Heart right ventricle (tissue), 16 donors: Measurements from ENCODE around the gene BNC2. TPM values are rescaled to one million over a fixed set of nuclear protein-coding genes. Genes with fewer than 3 reads are reported as not detected.

ENCODE experiments used
- ATAC-seq, 8 donors: fragments of 200-7000 bp; cut with Tn5 transposase; one replicate each; pipeline ENCODE4 v1.9.1; 2020; ENCODE audit warnings: mild to moderate bottlenecking in 8 of 8, moderate library complexity in 8 of 8, moderate number of reproducible peaks in 1 of 8
- DNase-seq, 2 donors: peaks; one replicate each; pipeline ENCODE4 v3.0.0-alpha.2; 2020
- H3K27ac ChIP-seq, 10 donors: fragments of 200-600 bp; sonication (generic) in 2 of 10; one replicate each; pipeline versions ENCODE4 v1.5.0 to v1.8.0; 2020 to 2022; ENCODE audit warnings: mild to moderate bottlenecking in 3 of 10
- H3K27me3 ChIP-seq, 7 donors: fragments of 200-600 bp; one replicate each; pipeline ENCODE4 v1.8.0; 2021 to 2022; ENCODE audit warnings: mild to moderate bottlenecking in 2 of 7
- H3K36me3 ChIP-seq, 9 donors: fragments of 200-600 bp; sonication (generic) in 1 of 9; one replicate each; pipeline versions ENCODE4 v1.5.0 to v1.8.0; 2020 to 2022; ENCODE audit warnings: mild to moderate bottlenecking in 2 of 9
- H3K4me1 ChIP-seq, 9 donors: fragments of 200-600 bp; sonication (generic) in 1 of 9; one replicate each; pipeline versions ENCODE4 v1.5.0 to v1.8.0; 2020 to 2022; ENCODE audit warnings: mild to moderate bottlenecking in 4 of 9
- H3K4me3 ChIP-seq, 10 donors: fragments of 200-600 bp; sonication (generic) in 2 of 10; one replicate each; pipeline versions ENCODE4 v1.5.0 to v1.8.0; 2020 to 2022; ENCODE audit warnings: mild to moderate bottlenecking in 7 of 10, moderate library complexity in 2 of 10
- H3K9me3 ChIP-seq, 11 donors: fragments of 200-600 bp in 10 of 11; sonication (generic) in 2 of 11; one replicate each; pipeline versions ENCODE4 v1.5.0 to v1.8.0; 2013 to 2022; ENCODE audit warnings: mild to moderate bottlenecking in 2 of 11, control low read depth in 1 of 11, moderate library complexity in 1 of 11
- WGBS, 2 donors: extraction: QIAGEN DNeasy Blood & Tissue Kit; methylation state at CpG; one replicate each; pipeline ENCODE4 v1.1.7; 2013; ENCODE audit warnings: inconsistent platforms in 1 of 2; 5-methylcytosine and 5-hydroxymethylcytosine counted together
- intact Hi-C, 10 donors: fragments of 100-400 bp; cut with DNase I; formaldehyde crosslinking; loops; one replicate each; pipeline versions ENCODE4 v1.11.1 to v1.14.2; 2022
- polyA plus RNA-seq, 2 donors: library from polyadenylated mRNA; stranded (reverse); fragments of 200-250 nt; gene quantifications; one replicate each; pipeline ENCODE4 v1.2.3, GENCODE V29; 2013
- total RNA-seq, 10 donors: library from RNA; stranded (reverse); fragmentation: NEBNext Ultra II Directional in 3 of 10; extraction: Animal tissue kit (Norgen Biotek cat#: 25700) in 3 of 10; gene quantifications; one replicate each; pipeline versions ENCODE4 v1.2.1 to v1.2.4, GENCODE V29; 2021 to 2023
- TF ChIP-seq, protein P1 (sequence below), 9 donors: fragments of 200-600 bp; sonication (generic) in 2 of 9; IDR thresholded peaks; one replicate each; pipeline versions ENCODE4 v1.5.0 to v1.8.0; 2021 to 2022; ENCODE audit warnings: antibody characterized with exemption in 9 of 9, mild to moderate bottlenecking in 5 of 9, moderate library complexity in 1 of 9
- donor health status: Arrhythmogenic right ventricular cardiomyopathy.
- donor health status: ischemic (EF 13 %, LVEDD 7.1; RV severe dilation, severe dysfunction).
- donor health status: healthy with polysubstance abuse.
- donor health status: DM: no; HTN: yes; CAD: no.
- donor health status: DM: no; HTN: no; CAD: no.
- donor health status: ischemic (EF 25% LVEDD 6.9; RV normal size, moderate dysfunction).
- donor health status: ischemic (EF 25% LVEDD 5.7; RV mildly dilated, moderate dysfunction).
- donor health status: healthy.
- donor health status: DM: yes; HTN: yes; CAD: no.
- donor health status: Ischemic cardiomyopathy.
- donor health status: ischemic (EF 35%, LVEDD 5.7; RV mildly dilated, moderate dysfunction).
- donor health status: nonischemic (EF 11% LVEDD 7.7; RV severe dilation, severe dysfunction).
- donor health status: DM: yes; HTN: yes; CAD: no.
- donor health status: PGD.
- donor health status: ischemic (EF 29% LVEDD 5.4; RV normal size, mild dysfunction).
- donor health status: nonischemic (EF 23%, LVEDD 6.1; RV moderate dilation, normal function).

The BNC2 gene
- total and polyA plus RNA-seq, 12 donors = 0.49 to 7.3 (median 3.2) TPM

GRCh38 chr9:16771356-16771755 lies 99.1 kb downstream of the BNC2 start:
- TF ChIP-seq, protein P1, sequence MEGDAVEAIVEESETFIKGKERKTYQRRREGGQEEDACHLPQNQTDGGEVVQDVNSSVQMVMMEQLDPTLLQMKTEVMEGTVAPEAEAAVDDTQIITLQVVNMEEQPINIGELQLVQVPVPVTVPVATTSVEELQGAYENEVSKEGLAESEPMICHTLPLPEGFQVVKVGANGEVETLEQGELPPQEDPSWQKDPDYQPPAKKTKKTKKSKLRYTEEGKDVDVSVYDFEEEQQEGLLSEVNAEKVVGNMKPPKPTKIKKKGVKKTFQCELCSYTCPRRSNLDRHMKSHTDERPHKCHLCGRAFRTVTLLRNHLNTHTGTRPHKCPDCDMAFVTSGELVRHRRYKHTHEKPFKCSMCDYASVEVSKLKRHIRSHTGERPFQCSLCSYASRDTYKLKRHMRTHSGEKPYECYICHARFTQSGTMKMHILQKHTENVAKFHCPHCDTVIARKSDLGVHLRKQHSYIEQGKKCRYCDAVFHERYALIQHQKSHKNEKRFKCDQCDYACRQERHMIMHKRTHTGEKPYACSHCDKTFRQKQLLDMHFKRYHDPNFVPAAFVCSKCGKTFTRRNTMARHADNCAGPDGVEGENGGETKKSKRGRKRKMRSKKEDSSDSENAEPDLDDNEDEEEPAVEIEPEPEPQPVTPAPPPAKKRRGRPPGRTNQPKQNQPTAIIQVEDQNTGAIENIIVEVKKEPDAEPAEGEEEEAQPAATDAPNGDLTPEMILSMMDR (IDR thresholded peaks at IDR 0.05) = no peak
- Histone ChIP-seq H3K27me3 (peaks cover 0 to 6% (median 0%) of the 10 kb centered on the region in 7 donors), H3K4me3 (no peak overlapping the region), H3K36me3 (no peaks in the 10 kb centered on the region), H3K9me3 (no peaks in the 10 kb centered on the region), H3K27ac (no peak overlapping the region), H3K4me1 (no peaks in the 10 kb centered on the region)
- intact Hi-C loops = no loop called here
- no peak for ATAC-seq
- DNase-seq = no peak
- 28 to 29% methylated on average over 1 of the region's 1 CpG for WGBS, 2 donors

DNA sequence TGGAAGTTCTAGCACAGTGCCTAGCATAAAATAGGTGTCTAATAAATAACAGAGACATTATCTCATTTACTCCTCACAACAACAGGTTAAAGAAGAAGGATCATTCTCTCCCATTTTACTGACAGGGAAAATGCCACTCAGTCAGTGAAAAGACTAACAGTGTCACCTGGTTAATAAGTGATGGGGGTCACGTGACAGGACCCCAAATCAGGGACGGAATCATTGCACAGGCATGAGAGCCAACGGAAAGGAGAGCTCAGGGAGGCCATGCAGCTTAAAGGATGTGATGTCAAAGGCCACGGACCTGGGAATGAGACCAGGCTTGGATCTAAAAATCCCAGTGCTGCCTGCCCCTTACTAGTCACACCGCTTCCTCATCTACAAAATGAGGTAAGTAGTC lies 101.2 kb downstream of the BNC2 start:
- DNase-seq = no peak
- WGBS, 2 donors = 77 to 85% methylated on average over 5 of the region's 5 CpGs
- TF ChIP-seq, protein P1 (IDR thresholded peaks at IDR 0.05) = no peak
- intact Hi-C loops = no loop called here
- Histone ChIP-seq H3K27me3 (peaks cover 0 to 6% (median 0%) of the 10 kb centered on the region in 7 donors), H3K36me3 (no peaks in the 10 kb centered on the region), H3K27ac (no peak overlapping the region), H3K4me1 (no peaks in the 10 kb centered on the region), H3K9me3 (no peaks in the 10 kb centered on the region), H3K4me3 (no peak overlapping the region)
- ATAC-seq = no peak

GRCh38 chr9:16768816-16769215 lies 101.7 kb downstream of the BNC2 start:
- DNase-seq (no peak), ATAC-seq (no peak)
- Histone ChIP-seq H3K27ac (no peak overlapping the region), H3K4me1 (no peaks in the 10 kb centered on the region), H3K27me3 (peaks cover 0 to 6% (median 0%) of the 10 kb centered on the region in 7 donors), H3K4me3 (no peak overlapping the region), H3K36me3 (no peaks in the 10 kb centered on the region), H3K9me3 (no peaks in the 10 kb centered on the region)
- TF ChIP-seq, protein P1 (IDR thresholded peaks at IDR 0.05) = no peak
- intact Hi-C loops = no loop called here
- WGBS, 2 donors = 78 to 79% methylated on average over 6 of the region's 6 CpGs

GRCh38 chr9:16767366-16767765 lies 103.1 kb downstream of the BNC2 start:
- no peak for ATAC-seq
- intact Hi-C loops = no loop called here
- 81 to 86% methylated on average over 3 of the region's 3 CpGs for WGBS, 2 donors

More at GRCh38 chr9:16767366-16767765, 103.1 kb downstream of the BNC2 start:
- H3K4me1 ChIP-seq = no peaks in the 10 kb centered on the region
- H3K27ac ChIP-seq = no peak overlapping the region
- DNase-seq = no peak
- no peaks in the 10 kb centered on the region for H3K36me3 ChIP-seq
- H3K9me3 ChIP-seq = no peaks in the 10 kb centered on the region
- peaks cover 0 to 6% (median 0%) of the 10 kb centered on the region in 7 donors for H3K27me3 ChIP-seq
- no peak overlapping the region for H3K4me3 ChIP-seq
- TF ChIP-seq, protein P1 (IDR thresholded peaks at IDR 0.05) = no peak
